ENCODE data around the gene MMP25. TPM values are rescaled to one million over a fixed set of nuclear protein-coding genes. Genes with fewer than 3 reads are reported as not detected.

The MMP25 gene
- total RNA-seq, 4 donors from 2014 or later: 1.2 to 38.8 (median 2.2) TPM

DNA sequence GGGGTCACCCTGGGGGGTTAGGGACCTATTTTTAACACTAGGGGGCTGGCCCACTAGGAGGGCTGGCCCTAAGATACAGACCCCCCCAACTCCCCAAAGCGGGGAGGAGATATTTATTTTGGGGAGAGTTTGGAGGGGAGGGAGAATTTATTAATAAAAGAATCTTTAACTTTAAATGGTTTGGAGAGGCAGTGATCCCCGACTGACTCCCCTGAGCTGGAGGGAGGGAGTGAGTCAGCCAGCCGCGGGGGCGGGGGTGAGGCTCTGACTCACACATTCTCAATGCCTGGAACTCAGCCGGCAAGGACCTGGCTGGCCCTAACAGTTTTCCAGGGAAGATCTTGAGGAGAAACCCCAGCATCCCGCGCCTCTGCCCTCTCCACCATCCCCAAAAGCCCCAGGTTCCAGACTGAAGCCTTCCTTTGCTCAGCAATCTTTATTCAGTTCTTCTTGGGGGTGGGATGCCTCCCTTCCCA lies 24.1 kb upstream of the MMP25 start:
- DNase-seq (ENCODE audit: low spot score): peak; percentile 82
- TF ChIP-seq, protein P1, sequence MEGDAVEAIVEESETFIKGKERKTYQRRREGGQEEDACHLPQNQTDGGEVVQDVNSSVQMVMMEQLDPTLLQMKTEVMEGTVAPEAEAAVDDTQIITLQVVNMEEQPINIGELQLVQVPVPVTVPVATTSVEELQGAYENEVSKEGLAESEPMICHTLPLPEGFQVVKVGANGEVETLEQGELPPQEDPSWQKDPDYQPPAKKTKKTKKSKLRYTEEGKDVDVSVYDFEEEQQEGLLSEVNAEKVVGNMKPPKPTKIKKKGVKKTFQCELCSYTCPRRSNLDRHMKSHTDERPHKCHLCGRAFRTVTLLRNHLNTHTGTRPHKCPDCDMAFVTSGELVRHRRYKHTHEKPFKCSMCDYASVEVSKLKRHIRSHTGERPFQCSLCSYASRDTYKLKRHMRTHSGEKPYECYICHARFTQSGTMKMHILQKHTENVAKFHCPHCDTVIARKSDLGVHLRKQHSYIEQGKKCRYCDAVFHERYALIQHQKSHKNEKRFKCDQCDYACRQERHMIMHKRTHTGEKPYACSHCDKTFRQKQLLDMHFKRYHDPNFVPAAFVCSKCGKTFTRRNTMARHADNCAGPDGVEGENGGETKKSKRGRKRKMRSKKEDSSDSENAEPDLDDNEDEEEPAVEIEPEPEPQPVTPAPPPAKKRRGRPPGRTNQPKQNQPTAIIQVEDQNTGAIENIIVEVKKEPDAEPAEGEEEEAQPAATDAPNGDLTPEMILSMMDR (IDR thresholded peaks at IDR 0.05): no peak
- ATAC-seq (ENCODE audit: low FRiP score): peak; percentile 33

- TF ChIP-seq, protein P1 (IDR thresholded peaks at IDR 0.05): no peak
- DNase-seq (ENCODE audit: low spot score): no peak
- ATAC-seq (ENCODE audit: low FRiP score): no peak
Measured at GRCh38 chr16:3022684-3023414, 23.5 kb upstream of the MMP25 start.

DNA sequence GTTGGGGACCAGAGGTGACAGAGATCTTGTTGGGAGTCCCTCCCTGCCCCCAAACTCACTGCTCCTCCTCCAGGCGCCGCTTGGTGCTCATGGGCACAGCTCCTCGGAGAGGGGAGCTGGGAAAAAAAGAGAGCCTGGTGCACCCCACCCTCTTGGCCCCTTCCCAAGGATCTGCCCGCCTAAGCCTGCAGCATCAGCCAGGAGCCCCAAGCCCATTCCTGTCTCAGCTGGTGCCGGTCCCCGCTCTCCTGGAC lies 23.0 kb upstream of the MMP25 start:
- DNase-seq (ENCODE audit: low spot score) (peak; percentile 35), ATAC-seq (ENCODE audit: low FRiP score) (no peak)
- TF ChIP-seq, protein P1 (IDR thresholded peaks at IDR 0.05): no peak

- ATAC-seq (ENCODE audit: low FRiP score) (peak; percentile 46), DNase-seq (ENCODE audit: low spot score) (peak; percentile 90)
- TF ChIP-seq, protein P1 (IDR thresholded peaks at IDR 0.05): no peak
Measured at GRCh38 chr16:3023669-3024478, 22.5 kb upstream of the MMP25 start, which contains the start of the genes HCFC1R1 and THOC6. HCFC1R1 (minus strand) TSS chr16:3023942; CDS start chr16:3023941, 1 bp downstream. THOC6 (plus strand) TSS chr16:3024035; CDS start chr16:3024327, 292 bp downstream.

DNA sequence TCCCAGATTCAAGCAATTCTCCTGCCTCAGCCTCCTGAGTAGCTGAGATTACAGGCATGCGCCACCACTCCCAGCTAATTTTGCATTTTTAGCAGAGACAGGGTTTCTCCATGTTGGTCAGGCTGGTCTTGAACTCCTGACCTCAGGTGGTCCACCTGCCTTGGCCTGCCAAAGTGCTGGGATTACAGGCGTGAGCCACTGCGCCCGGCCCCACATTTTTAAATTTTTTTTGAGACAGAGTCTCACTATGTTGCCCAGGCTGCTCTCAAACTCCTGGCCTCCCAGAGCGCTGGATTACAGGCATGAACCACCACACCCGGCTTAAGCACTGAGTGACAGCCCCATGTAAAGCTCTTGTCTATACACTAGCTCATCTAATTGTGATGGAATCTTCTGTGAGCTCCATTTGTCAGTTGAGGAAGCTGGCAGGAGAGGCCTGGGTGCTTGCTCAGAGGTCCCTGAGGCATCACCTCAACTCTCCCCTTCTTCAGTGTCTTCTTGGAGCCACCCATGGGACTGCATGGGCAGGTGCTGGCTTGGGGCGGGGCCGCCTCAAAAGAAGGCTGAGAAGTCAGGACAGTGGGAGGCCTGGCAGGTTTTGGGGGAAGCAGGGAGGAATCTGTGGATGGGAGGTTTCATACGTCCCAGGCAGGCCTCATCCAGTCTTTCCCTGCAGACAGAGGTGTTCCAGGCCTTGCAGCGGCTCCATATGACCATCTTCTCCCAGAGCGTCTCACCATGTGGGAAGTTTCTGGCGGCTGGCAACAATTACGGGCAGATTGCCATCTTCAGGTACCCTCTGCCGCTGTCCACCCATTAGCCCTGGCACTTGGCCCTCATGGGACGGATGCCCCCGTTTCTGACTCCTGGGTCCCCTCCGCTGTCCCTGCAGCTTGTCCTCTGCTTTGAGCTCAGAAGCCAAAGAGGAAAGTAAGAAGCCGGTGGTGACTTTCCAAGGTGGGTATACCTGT lies 21.0 kb upstream of the MMP25 start:
- TF ChIP-seq, protein P1 (IDR thresholded peaks at IDR 0.05): no peak
- DNase-seq (ENCODE audit: low spot score): no peak
- ATAC-seq (ENCODE audit: low FRiP score): no peak

DNA sequence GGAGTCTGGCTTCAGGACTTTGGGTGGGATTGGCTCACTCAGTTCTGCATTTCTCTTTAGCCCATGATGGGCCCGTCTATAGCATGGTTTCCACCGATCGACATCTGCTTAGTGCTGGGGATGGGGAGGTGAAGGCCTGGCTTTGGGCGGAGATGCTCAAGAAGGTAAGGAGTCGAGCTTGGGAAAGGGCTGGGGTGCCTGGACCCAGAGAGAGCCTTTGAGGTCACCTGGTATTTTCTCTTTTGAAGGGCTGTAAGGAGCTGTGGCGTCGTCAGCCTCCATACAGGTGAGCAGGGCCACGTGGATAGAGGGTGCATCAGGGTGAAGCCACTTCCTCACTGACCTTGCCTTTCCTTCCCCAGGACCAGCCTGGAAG lies 20.4 kb upstream of the MMP25 start:
- TF ChIP-seq, protein P1 (IDR thresholded peaks at IDR 0.05): no peak
- ATAC-seq (ENCODE audit: low FRiP score) (no peak), DNase-seq (ENCODE audit: low spot score) (no peak)

All from omental fat pad (tissue), 4 donors.